HL-60 (cell line): ENCODE measurements around the gene ZBTB46.
A peak's percentile ranks its signal among the peaks of the same experiment; 100 is the strongest.

Source experiments
- DNase-seq, 2 experiments: peaks; one replicate each; pipeline ENCODE4 v3.0.0-alpha.2; 2010 to 2020; ENCODE audit warnings: low read depth in 1 of 2, low spot score in 1 of 2
- H3K27ac ChIP-seq: fragments of 250-450 bp; sonication (Bioruptor Pico); replicated peaks from 2 replicates; pipeline ENCODE4 v1.5.1; 2020; ENCODE audit warnings: mild to moderate bottlenecking, moderate library complexity
- H3K27me3 ChIP-seq: fragments of 250-450 bp; sonication (Bioruptor Pico); 2 replicates; pipeline ENCODE4 v1.5.1; 2021; ENCODE audit warnings: mild to moderate bottlenecking, moderate library complexity; ENCODE audit not compliant: insufficient read depth, poor library complexity, severe bottlenecking
- H3K4me3 ChIP-seq: replicated peaks from 2 replicates; pipeline ENCODE4 v1.5.1; 2011; ENCODE audit warnings: mild to moderate bottlenecking, control low read depth, low read length; ENCODE audit not compliant: insufficient read depth
- GABPA ChIP-seq: IDR thresholded peaks from 2 replicates; pipeline ENCODE4 v1.6.1; 2012; ENCODE audit warnings: low read depth
- POLR2AphosphoS5 ChIP-seq: IDR thresholded peaks from 2 replicates; pipeline ENCODE4 v1.6.1; 2012; ENCODE audit warnings: low read depth
- SPI1 ChIP-seq: IDR thresholded peaks from 2 replicates; pipeline ENCODE4 v1.6.1; 2012; ENCODE audit warnings: low read depth, mild to moderate bottlenecking, borderline replicate concordance
- TF ChIP-seq, protein P1 (sequence below): IDR thresholded peaks from 2 replicates; pipeline ENCODE4 v1.6.1; 2012; ENCODE audit warnings: low read depth; ENCODE audit not compliant: insufficient replicate concordance
- TF ChIP-seq, protein P2 (sequence below): IDR thresholded peaks from one replicate; pipeline ENCODE4 v1.5.1; 2011; ENCODE audit warnings: low read length, control low read depth, inconsistent platforms; ENCODE audit not compliant: insufficient read depth

ZBTB46 gene

DNA sequence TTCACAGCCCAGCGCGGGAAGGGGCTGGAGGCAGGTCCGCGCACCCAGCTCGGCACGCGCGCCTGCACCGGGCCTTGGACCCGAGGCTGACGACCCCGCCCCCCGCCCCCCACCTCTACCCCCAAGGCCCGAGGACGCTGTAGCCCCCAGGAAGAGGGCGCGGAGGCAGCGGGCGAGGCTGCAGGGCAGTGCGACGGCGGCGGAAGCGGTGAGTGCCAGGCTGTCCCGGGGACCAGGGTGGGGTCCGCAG lies 93.4 kb downstream of the ZBTB46 start:
- no peak for TF ChIP-seq POLR2AphosphoS5
- TF ChIP-seq, protein P1, sequence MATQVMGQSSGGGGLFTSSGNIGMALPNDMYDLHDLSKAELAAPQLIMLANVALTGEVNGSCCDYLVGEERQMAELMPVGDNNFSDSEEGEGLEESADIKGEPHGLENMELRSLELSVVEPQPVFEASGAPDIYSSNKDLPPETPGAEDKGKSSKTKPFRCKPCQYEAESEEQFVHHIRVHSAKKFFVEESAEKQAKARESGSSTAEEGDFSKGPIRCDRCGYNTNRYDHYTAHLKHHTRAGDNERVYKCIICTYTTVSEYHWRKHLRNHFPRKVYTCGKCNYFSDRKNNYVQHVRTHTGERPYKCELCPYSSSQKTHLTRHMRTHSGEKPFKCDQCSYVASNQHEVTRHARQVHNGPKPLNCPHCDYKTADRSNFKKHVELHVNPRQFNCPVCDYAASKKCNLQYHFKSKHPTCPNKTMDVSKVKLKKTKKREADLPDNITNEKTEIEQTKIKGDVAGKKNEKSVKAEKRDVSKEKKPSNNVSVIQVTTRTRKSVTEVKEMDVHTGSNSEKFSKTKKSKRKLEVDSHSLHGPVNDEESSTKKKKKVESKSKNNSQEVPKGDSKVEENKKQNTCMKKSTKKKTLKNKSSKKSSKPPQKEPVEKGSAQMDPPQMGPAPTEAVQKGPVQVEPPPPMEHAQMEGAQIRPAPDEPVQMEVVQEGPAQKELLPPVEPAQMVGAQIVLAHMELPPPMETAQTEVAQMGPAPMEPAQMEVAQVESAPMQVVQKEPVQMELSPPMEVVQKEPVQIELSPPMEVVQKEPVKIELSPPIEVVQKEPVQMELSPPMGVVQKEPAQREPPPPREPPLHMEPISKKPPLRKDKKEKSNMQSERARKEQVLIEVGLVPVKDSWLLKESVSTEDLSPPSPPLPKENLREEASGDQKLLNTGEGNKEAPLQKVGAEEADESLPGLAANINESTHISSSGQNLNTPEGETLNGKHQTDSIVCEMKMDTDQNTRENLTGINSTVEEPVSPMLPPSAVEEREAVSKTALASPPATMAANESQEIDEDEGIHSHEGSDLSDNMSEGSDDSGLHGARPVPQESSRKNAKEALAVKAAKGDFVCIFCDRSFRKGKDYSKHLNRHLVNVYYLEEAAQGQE: no peak
- TF ChIP-seq, protein P2, sequence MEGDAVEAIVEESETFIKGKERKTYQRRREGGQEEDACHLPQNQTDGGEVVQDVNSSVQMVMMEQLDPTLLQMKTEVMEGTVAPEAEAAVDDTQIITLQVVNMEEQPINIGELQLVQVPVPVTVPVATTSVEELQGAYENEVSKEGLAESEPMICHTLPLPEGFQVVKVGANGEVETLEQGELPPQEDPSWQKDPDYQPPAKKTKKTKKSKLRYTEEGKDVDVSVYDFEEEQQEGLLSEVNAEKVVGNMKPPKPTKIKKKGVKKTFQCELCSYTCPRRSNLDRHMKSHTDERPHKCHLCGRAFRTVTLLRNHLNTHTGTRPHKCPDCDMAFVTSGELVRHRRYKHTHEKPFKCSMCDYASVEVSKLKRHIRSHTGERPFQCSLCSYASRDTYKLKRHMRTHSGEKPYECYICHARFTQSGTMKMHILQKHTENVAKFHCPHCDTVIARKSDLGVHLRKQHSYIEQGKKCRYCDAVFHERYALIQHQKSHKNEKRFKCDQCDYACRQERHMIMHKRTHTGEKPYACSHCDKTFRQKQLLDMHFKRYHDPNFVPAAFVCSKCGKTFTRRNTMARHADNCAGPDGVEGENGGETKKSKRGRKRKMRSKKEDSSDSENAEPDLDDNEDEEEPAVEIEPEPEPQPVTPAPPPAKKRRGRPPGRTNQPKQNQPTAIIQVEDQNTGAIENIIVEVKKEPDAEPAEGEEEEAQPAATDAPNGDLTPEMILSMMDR: no peak
- no peak for TF ChIP-seq GABPA
- TF ChIP-seq SPI1: no peak
- H3K27ac ChIP-seq: no peak overlapping the region
- H3K27me3 ChIP-seq: no peaks in the 10 kb centered on the region
- no peak overlapping the region for H3K4me3 ChIP-seq
- DNase-seq: no peak

DNA sequence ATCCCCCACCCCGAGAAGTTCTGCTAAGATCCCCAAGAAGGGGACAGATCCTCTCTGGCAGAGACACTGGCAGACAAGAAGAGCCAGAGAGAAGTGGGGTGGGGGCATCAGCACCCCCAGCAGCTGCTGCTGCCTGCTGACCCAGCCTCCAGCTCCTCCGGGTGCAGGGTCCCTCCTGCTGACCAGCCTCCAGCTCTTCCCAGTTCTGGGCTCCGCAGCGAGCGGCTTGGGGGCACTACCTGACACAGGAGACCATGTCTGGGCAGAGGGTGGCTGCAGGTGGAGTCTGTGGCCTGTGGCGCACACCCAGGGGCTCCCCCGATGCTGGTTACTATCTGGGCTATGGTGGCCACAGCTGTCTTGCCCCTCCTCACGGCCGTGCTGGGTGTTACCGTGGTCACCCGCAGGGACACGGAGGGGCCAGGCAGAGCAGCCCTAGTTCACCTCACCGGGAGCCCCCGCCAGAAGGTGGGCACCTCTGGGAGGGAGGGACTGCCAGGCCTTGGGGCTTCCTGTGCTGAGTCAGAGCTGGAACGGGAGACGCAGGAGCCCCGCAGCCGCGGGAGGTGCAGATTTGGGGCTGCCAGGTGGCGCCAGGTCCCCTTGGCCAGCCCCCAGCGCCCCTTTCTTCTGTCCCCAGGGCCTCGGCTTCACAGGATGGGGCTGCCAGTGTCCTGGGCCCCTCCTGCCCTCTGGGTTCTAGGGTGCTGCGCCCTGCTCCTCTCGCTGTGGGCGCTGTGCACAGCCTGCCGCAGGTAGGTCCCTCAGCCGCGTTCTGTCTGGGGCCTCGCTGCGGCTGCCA lies 94.0 kb downstream of the ZBTB46 start:
- H3K27me3 ChIP-seq: no peaks in the 10 kb centered on the region
- no peak overlapping the region for H3K27ac ChIP-seq
- no peak overlapping the region for H3K4me3 ChIP-seq
- DNase-seq: no peak
- no peak for TF ChIP-seq SPI1
- TF ChIP-seq GABPA: no peak
- TF ChIP-seq, protein P2: no peak
- no peak for TF ChIP-seq POLR2AphosphoS5
- TF ChIP-seq, protein P1: no peak

DNA sequence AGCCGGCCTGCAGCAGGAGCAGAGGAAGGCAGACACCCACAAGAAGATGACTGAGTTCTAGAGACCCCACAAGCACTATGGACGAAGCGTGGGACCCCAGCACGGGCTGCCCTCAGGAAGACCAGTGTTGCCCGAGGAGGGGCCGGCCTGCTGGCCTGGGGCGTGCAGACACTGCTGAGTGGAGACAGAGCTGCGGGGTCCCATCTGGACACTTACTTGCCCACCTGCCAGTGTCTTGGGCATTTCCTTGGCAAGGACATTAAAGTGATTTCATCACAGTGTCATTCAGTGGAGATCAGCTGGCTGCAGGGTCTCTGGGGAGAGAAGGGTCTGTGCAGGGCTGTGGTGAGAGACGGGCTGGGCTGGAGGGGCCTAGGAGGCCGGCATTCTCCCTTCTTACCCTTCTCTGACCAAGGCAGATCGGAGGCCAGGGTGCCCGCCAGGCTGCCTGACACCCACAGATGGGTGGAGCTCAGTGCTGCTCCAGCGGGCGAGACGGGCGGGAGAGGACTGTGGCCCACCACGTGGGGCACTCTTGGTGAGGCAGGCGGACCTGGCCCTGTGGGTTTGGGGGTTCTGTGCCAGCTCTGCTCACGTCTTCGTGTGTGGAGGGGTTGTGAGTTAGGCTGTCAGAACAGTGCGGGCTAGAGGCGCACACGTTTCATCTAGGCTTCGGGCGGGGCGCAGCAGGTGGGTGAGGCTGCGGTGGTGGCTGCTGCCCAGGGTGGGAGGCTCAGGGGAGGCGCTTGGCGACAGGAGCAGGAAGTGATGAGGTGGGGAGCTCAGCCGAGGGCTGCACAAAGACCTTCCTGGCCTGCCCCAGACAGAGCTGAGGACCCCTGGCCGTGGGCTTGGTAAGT lies 95.0 kb downstream of the ZBTB46 start, which contains the start of gene LIME1:
Gene LIME1 (plus strand): TSS at position 806 of the 860 bp plus-strand sequence. CDS start 886 bp downstream, outside the sequence.
- Histone ChIP-seq H3K4me3 (no peak within 1 kb of the TSS), H3K27ac (peak within 1 kb of the TSS; percentile 51), H3K27me3 (no peaks in the 10 kb centered on the region)
- no peak for DNase-seq
- TF ChIP-seq, protein P2: no peak
- TF ChIP-seq SPI1 (no peak), POLR2AphosphoS5 (no peak), GABPA (no peak)
- TF ChIP-seq, protein P1: no peak
